H4 (cell line): ENCODE data around the gene LBHD2. TPM values are rescaled to one million over a fixed set of nuclear protein-coding genes. Genes with fewer than 3 reads are reported as not detected.
"Not testable (repeated sequence)": the region's sequence is repeated elsewhere in the genome, so short reads cannot be mapped to it uniquely, and the experiment has no call there.

Experiments
- DNase-seq: peaks from one replicate; pipeline ENCODE4 v3.0.0-alpha.2; 2015; ENCODE audit warnings: low spot score
- total RNA-seq: library from RNA; depleted of rRNA; stranded (reverse); fragments of >200 nt; shearing (Covaris generic); gene quantifications from 2 replicates; pipeline ENCODE4 v1.2.3, GENCODE V29; 2014

The LBHD2 gene
- total RNA-seq, 1 experiment from 2014 or later: not detected

DNA sequence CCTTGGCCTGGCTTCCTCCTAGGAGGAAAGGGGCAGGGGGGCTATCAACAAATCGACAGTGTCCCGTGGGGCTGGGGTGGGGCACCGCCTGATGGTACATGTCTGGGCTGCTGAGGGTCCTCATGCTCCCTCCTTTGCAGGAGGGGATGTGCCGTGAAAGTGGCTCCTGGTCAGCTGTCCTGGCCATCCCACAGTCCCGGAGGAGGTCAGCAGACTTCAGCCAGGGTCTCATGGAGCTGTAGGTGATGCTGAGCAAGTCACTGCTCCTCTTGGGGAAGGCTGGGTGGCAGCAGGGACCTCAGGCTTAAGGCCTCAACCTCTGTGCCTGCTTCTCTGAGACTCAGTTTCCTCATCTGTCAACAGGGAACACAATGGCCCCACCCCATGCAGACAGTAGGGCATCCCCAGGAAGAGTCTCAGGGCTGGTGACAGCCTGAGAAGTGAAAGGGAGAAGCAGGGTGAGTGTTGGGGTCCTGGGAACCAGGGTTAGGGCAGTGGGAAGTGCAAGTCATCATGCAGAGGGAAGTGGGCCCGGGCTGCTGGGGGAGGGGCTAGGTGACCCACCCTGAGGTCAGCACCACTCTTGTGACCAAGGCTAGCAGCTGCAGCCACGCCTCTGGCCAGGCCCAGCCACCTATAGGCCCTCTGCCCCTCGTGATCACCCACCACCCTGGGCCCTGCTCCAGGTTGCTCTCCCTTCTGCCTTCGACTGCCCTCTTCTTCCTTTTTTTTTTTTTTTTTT is 34.8 kb downstream of the LBHD2 start:
- no peak for DNase-seq

DNA sequence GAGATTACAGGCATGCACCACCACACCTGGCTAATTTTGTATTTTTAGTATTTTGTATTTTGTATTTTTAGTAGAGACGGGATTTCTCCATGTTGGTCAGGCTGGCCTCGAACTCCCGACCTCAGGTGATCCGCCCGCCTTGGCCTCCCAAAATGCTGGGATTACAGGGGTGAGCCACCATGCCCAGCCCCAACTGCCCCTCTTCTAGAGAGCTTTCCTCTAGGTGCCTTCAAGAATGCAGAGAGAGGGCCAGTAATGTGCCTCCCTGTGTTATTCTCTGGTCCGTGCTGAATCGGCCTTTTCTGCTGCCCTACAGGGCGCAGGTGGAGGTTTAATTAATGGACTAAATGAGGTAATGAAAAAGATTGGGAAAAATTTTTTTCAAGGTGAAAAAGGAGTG is 35.5 kb downstream of the LBHD2 start:
- DNase-seq: not testable (repeated sequence)

DNA sequence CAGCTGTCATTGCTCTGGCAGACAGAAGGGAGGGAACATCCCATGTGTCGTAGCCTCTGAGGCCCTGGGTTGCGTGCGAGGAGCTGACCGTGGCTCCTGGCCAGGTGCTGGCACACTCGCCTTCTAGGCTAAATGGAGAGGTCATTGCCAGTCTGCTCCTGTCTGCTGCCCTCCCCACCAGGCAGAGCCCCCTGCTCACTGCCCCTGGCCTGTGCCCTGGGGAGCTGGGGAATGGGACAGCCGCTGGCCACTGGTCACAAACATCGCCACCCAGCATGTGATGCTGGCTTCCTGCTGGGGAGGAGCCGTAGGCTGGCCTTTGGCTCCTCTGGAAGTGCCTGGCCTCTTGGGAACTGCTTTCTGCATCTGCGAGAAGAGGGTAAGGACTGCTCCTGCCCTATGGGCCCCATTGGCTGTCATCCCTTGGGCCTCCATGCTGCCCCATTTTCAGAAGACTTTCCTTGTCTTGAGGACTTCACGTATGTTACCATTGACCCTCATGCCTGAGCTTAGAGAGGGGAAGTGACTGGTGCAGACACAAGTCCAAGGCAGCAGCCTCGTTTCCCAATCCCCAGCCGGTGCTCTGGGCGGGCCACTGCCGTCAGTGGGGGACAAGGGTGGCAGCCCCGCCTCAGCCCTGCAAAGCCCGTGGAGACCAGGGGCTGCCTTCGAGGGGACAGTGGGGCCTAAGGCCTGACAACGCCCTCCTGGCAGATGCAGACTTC is 37.3 kb downstream of the LBHD2 start:
- DNase-seq: no peak

- peak; percentile 86 for DNase-seq
Observed at GRCh38 chr14:103121846-103122584, 38.0 kb downstream of the LBHD2 start.

DNA sequence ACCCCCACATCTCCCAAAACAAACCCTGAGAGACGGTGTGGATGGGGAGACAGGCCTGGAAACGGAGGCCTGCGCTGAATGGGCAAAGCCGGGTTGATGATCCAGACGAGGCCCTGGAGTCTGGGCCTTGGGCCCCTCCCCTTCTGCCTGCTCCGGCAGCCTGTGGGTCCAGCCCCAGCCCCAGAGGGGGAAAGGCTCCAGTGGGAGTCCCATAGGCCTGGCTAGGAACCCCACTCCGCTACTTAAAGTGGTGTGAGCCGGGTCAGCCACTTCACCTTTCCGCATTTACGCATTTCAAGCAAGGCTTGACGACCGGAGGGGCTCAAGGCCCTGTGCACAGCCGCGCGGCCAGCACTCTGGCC is 38.6 kb downstream of the LBHD2 start:
- DNase-seq: no peak

DNA sequence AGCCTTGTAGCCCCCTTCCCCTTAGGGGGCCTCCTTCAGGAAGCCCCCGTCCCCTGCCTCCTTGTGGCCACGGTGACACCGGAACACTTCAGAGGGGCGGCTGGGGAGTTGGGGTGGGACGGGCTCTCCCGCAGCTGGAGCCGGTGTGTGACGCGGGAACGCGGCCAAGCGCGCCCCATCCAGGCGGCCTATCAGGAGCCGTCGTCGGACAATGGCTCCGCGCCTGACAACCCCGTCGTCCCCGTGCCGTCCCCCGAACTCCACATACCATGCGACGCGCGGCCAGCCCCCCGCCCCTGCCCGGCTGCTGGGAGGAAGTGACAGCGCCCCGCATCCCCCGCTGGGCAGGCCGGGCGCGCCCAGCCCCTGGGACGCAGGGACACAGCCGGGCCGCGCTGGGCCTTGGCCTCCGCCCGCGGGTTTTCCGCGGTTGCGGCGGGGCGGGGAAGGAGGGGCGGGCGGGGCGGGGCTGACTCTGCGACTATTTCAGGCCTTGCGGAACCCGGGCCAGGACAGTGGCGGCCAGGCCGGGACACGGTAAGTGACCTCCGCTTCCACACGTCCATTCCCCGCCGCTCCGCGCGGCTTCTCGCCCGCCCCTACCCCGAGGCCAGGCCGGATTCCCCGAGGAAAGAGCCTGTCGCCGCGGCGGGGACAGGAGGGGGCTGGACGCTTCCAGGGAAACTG is 39.1 kb downstream of the LBHD2 start, which contains the start of gene TNFAIP2:
Gene TNFAIP2 (plus strand): TSS at position 515 of the 687 bp plus-strand sequence. CDS start 2,997 bp downstream, outside the sequence.
- DNase-seq: no peak

- DNase-seq: no peak
Observed at GRCh38 chr14:103123634-103124500, 39.9 kb downstream of the LBHD2 start.

GRCh38 chr14:103124501-103125001 is 40.5 kb downstream of the LBHD2 start:
- no peak for DNase-seq

DNA sequence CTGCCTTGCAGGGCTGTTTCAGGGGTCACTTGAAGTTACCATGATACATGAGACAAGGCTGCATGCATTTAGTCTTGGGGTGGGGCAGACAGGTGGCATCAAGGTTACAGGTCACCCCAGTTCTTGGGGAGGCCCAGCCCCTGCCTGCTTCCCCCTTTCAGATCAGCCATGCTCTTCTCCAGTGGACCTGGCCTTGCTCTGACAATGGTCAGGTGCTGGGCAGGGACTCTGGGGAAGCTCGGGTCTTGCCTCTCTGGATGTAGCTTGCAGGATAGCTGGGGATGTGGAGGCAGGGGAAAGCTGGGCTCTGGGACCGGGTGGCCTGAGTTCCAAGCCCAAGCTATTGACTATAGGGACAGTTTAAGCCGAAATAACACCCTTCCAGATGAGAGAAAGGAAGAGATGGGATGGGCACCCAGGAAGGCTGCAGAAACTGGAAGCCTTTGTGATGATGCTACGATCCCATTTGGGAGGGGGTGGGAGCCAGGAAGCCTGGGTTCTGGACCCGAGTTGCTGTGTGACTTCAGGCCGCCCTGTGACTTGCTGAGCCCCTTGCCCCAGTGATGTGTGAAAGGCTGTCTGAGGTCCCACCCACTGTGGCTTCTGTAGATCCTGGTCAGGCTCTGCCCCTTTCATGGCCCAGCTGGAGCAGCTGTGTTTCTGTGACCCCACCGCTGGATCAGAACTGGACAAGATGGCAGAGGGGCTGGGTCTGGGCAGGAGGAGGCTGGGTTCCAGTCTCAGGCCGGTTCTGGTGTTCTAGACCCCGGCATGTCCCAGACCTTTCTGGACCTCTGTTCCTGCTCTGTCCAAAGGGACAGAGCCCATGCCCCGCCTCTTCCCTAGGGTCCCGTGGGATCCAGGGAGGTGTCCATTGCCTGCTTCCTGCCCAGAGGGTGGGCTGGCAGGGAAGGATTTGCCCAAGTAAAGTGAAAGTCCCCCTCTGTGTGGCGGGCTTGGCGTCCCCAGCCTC is 41.4 kb downstream of the LBHD2 start:
- no peak for DNase-seq

- DNase-seq: no peak
Observed at GRCh38 chr14:103126088-103126872, 42.3 kb downstream of the LBHD2 start.

- no peak for DNase-seq
Observed at GRCh38 chr14:103126873-103127304, 42.9 kb downstream of the LBHD2 start.

DNA sequence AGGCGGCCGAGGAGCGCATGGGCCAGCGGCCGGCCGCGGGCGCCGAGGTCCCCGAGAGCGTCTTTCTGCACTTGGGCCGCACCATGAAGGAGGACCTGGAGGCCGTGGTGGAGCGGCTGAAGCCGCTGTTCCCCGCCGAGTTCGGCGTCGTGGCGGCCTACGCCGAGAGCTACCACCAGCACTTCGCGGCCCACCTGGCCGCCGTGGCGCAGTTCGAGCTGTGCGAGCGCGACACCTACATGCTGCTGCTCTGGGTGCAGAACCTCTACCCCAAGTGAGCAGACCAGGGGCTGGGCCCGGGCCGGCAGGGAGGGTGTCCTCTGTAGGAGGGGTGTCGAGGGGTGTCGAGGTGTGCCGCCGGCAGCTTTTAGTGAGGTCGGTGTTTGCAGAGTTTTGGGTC is 43.3 kb downstream of the LBHD2 start:
- no peak for DNase-seq

DNA sequence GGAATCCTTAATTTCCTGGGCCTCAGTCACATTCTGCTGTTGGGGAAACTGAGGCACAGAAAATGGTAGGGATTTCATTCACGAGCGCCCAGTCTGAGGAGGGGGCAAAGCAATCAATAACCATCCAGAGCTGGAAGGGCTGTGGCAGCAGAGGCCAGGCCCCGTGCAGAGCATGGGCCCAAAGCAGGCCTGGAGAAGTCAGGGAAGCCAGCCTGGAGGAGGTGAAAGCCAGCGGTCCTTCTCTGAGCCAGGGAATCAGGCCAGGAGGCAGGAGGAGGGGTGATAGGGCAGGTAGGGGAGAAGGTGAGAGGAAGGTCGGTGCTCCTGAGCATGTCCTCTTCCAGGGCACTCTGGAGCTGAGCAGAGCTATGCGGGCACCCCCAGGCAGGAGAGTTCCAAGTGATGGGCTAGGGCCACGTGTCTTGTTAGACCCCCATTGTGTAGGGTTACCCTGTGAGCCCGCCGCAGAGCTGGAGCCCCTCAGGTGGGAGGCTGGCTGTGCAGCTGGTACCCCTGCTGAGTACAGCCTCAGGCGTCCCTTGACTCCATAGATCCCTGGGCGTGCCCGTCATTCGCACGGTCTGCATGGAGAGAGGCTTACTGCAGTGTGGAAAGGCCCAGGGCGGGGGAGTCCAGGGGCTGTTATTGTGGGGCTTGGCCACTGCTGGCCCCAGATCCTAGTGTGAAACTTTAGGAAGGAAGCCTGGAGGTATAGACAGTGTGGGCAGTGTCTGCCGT is 44.0 kb downstream of the LBHD2 start:
- DNase-seq: no peak

GRCh38 chr14:103128631-103129300 is 44.8 kb downstream of the LBHD2 start:
- DNase-seq: no peak

- DNase-seq: no peak
Observed at GRCh38 chr14:103129301-103130016, 45.4 kb downstream of the LBHD2 start.

DNA sequence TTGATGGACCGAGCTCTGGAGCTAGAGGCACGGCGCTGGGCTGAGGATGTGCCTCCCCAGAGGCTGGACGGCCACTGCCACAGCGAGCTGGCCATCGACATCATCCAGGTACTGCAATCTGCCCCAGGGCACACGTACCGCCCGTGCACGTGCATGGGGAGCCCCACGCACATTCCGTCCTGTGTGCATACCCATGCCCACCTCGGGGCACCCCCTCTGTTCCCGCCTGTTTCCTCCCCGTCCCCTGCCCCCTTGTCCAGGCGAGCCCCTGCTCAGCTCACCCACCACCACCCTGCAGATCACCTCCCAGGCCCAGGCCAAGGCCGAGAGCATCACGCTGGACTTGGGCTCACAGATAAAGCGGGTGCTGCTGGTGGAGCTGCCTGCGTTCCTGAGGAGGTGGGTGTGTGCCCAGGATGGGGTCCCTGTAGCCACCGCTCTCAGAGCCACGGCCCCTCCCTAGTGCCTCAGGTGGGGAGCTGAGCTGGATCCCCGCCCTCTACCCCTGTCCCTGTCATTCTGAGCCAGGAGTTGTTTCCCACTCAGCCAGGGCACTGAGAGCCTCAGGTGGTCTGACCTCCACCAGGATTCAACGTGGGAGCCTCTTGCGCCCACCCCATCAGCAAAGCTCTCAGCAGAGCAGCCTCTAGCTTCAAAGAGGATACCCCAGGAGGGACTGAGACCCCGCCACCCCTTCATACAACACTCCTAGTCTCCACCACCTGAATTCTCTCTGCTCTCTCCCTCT is 46.2 kb downstream of the LBHD2 start:
- DNase-seq: no peak
